SK-N-SH treated with all-trans-retinoic acid at 6 μM for 48 hours (cell line): Measurements from ENCODE around the gene CCDC24.

ENCODE experiments used
- CSDC2 ChIP-seq: fragments of 250-450 bp; sonication (Bioruptor Pico); IDR thresholded peaks from 2 replicates; pipeline ENCODE4 v1.5.0; 2020; ENCODE audit warnings: mild to moderate bottlenecking, moderate library complexity
- ESRRG ChIP-seq: fragments of 250-450 bp; sonication (Bioruptor Pico); IDR thresholded peaks from 2 replicates; pipeline ENCODE4 v1.6.1; 2021; ENCODE audit warnings: mild to moderate bottlenecking
- GLIS3 ChIP-seq: fragments of 250-450 bp; sonication (Bioruptor Pico); IDR thresholded peaks from 2 replicates; pipeline ENCODE4 v1.5.0; 2020; ENCODE audit warnings: mild to moderate bottlenecking, moderate library complexity
- SNAI2 ChIP-seq: fragments of 250-450 bp; sonication (Bioruptor Pico); IDR thresholded peaks from 2 replicates; pipeline ENCODE4 v1.5.0; 2020; ENCODE audit warnings: mild to moderate bottlenecking, moderate library complexity
- TF ChIP-seq, protein P1 (sequence below): fragments of 250-450 bp; sonication (Bioruptor Pico); IDR thresholded peaks from 2 replicates; pipeline ENCODE4 v1.8.0; 2020; ENCODE audit warnings: mild to moderate bottlenecking, moderate library complexity, borderline replicate concordance

DNA sequence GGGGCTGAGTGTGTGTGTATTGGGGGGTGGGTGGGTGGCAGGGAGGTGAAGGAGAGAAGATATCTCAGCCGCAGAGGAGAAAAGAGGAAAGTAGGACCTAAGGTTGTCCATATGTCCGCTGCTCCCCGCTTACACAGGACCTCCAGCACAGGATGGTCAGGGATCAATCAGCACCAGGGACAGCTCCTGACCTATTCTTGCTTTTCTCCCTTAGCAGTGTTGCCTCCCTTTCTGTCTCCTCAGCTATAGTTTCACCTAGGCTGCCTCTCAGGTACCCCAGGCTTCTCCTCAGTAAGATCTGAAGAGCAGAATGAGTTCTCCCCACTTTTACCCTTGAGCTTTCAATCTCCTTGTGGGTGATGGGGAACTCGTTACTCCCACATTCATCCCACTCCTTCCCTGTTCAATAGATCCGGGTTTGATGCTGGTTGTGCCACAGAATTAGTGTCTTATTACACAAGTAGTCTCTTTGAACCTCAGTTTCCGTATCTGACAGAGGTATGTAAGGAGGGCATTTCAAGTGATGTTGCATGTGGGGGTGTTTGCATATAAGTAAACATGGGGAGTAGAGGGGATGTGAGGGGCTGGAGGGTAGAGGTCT lies 23.0 kb upstream of the CCDC24 start:
- TF ChIP-seq, protein P1, sequence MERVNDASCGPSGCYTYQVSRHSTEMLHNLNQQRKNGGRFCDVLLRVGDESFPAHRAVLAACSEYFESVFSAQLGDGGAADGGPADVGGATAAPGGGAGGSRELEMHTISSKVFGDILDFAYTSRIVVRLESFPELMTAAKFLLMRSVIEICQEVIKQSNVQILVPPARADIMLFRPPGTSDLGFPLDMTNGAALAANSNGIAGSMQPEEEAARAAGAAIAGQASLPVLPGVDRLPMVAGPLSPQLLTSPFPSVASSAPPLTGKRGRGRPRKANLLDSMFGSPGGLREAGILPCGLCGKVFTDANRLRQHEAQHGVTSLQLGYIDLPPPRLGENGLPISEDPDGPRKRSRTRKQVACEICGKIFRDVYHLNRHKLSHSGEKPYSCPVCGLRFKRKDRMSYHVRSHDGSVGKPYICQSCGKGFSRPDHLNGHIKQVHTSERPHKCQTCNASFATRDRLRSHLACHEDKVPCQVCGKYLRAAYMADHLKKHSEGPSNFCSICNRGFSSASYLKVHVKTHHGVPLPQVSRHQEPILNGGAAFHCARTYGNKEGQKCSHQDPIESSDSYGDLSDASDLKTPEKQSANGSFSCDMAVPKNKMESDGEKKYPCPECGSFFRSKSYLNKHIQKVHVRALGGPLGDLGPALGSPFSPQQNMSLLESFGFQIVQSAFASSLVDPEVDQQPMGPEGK (CRISPR knock-in tag), result no peak
- no peak for TF ChIP-seq GLIS3 (CRISPR knock-in tag)
- TF ChIP-seq CSDC2 (CRISPR knock-in tag), result no peak
- TF ChIP-seq ESRRG (CRISPR knock-in tag), result no peak
- TF ChIP-seq SNAI2 (CRISPR knock-in tag), result no peak
